SU-DHL-6 (cell line): ENCODE measurements around the gene TAS2R42.

Source experiments
- H2AFZ ChIP-seq: fragments of 200-600 bp; sonication (generic); 2 replicates; pipeline ENCODE4 v1.6.1; 2014; ENCODE audit warnings: low read depth, mild to moderate bottlenecking, moderate library complexity, mixed read lengths, antibody characterized with exemption, low read length; ENCODE audit not compliant: severe bottlenecking
- H3F3A ChIP-seq: fragments of 200-600 bp; shearing (Covaris generic); 2 replicates; pipeline ENCODE4 v1.6.0; 2016; ENCODE audit warnings: antibody characterized with exemption, mild to moderate bottlenecking; ENCODE audit not compliant: insufficient read depth
- H3K27ac ChIP-seq: fragments of 200-600 bp; sonication (generic); 2 replicates; pipeline ENCODE4 v1.5.1; 2016; ENCODE audit warnings: low read depth, mild to moderate bottlenecking, low read length, moderate library complexity, mixed read lengths
- H3K27me3 ChIP-seq: fragments of 200-600 bp; sonication (generic), shearing (Covaris generic); 2 replicates; pipeline ENCODE4 v1.6.0; 2014; ENCODE audit warnings: mild to moderate bottlenecking, low read length
- H3K36me3 ChIP-seq: fragments of 200-600 bp; sonication (generic); 2 replicates; pipeline ENCODE4 v1.6.1; 2014; ENCODE audit warnings: mild to moderate bottlenecking, low read length, mixed read lengths
- H3K4me2 ChIP-seq: fragments of 300-600, 200-600 bp; shearing (Covaris generic), sonication (generic); 2 replicates; pipeline ENCODE4 v1.6.0; 2014; ENCODE audit warnings: low read length, low read depth, mild to moderate bottlenecking; ENCODE audit not compliant: poor library complexity, severe bottlenecking
- H3K4me3 ChIP-seq: fragments of 200-600 bp; sonication (generic); 2 replicates; pipeline ENCODE4 v1.5.1; 2014; ENCODE audit warnings: antibody characterized with exemption, low read length, mild to moderate bottlenecking, mixed read lengths; ENCODE audit not compliant: insufficient read depth, poor library complexity, severe bottlenecking
- H3K79me2 ChIP-seq: fragments of 200-600 bp; sonication (generic); 2 replicates; pipeline ENCODE4 v1.6.1; 2014; ENCODE audit warnings: mild to moderate bottlenecking, low read length, moderate library complexity; ENCODE audit not compliant: insufficient read depth
- H3K9ac ChIP-seq: fragments of 200-600 bp; sonication (generic); 2 replicates; pipeline ENCODE4 v1.7.0; 2014; ENCODE audit warnings: mild to moderate bottlenecking, low read length
- H3K9me2 ChIP-seq: fragments of 200-600 bp; sonication (generic); replicated peaks from 2 replicates; pipeline ENCODE4 v1.6.1; 2014; ENCODE audit warnings: low read length; ENCODE audit not compliant: insufficient read depth
- H3K9me3 ChIP-seq: fragments of 200-600 bp; sonication (generic); 2 replicates; pipeline ENCODE4 v1.6.1; 2014; ENCODE audit warnings: low read length, mixed read lengths; ENCODE audit not compliant: insufficient read depth
- H4K20me1 ChIP-seq: fragments of 200-600 bp; sonication (generic); 2 replicates; pipeline ENCODE4 v1.6.1; 2014; ENCODE audit warnings: low read depth, mild to moderate bottlenecking, antibody characterized with exemption, low read length, moderate library complexity, mixed read lengths
- CTCF ChIP-seq: fragments of 200-600 bp; sonication (generic); IDR thresholded peaks from one replicate; pipeline ENCODE4 v1.5.1; 2017; ENCODE audit warnings: antibody characterized with exemption, mild to moderate bottlenecking, low read length, moderate library complexity; ENCODE audit not compliant: insufficient read depth, poor library complexity, severe bottlenecking
- EZH2phosphoT487 ChIP-seq: fragments of 200-600 bp; sonication (generic), shearing (Covaris generic); conservative IDR thresholded peaks from 2 replicates; pipeline ENCODE4 v1.6.1; 2018; ENCODE audit warnings: mild to moderate bottlenecking, antibody characterized with exemption, low read length, moderate library complexity, mixed read lengths

Gene TAS2R42

GRCh38 chr12:11186837-11187236 lies at the start of gene TAS2R42:
TSS of gene TAS2R42 (minus strand) at chr12:11186937. CDS start at chr12:11186937, 0 bp downstream.
- H4K20me1 ChIP-seq: no peaks in the 10 kb centered on the region
- H3K4me3 ChIP-seq: no peak within 1 kb of the TSS
- H3K27ac ChIP-seq: no peak within 1 kb of the TSS
- H3K27me3 ChIP-seq: no peaks in the 10 kb centered on the region
- TF ChIP-seq CTCF (no peak), EZH2phosphoT487 (no peak)
- H3K9me3 ChIP-seq: no peaks in the 10 kb centered on the region
- no peak within 1 kb of the TSS for H2AFZ ChIP-seq
- no peaks in the 10 kb centered on the region for H3F3A ChIP-seq
- H3K9me2 ChIP-seq: no peaks in the 10 kb centered on the region
- no peaks in the 10 kb centered on the region for H3K79me2 ChIP-seq
- no peak within 1 kb of the TSS for H3K4me2 ChIP-seq
- H3K9ac ChIP-seq: no peak within 1 kb of the TSS
- no peaks in the 10 kb centered on the region for H3K36me3 ChIP-seq

- H3K4me3 ChIP-seq: no peak overlapping the region
- TF ChIP-seq EZH2phosphoT487: no peak
- no peak for TF ChIP-seq CTCF
- H3K36me3 ChIP-seq: no peaks in the 10 kb centered on the region
- H3K9me3 ChIP-seq: no peaks in the 10 kb centered on the region
- no peak overlapping the region for H3K27ac ChIP-seq
- H3K9me2 ChIP-seq: no peaks in the 10 kb centered on the region
- H3K79me2 ChIP-seq: no peaks in the 10 kb centered on the region
- no peaks in the 10 kb centered on the region for H3K27me3 ChIP-seq
- H3F3A ChIP-seq: no peaks in the 10 kb centered on the region
- no peak overlapping the region for H3K4me2 ChIP-seq
- H4K20me1 ChIP-seq: no peaks in the 10 kb centered on the region
- H3K9ac ChIP-seq: no peak overlapping the region
- H2AFZ ChIP-seq: no peak overlapping the region
Measured at GRCh38 chr12:11233532-11233931, 46.8 kb upstream of the TAS2R42 start.

GRCh38 chr12:11228296-11228879 lies 41.7 kb upstream of the TAS2R42 start:
- no peak overlapping the region for H3K4me3 ChIP-seq
- no peak overlapping the region for H3K4me2 ChIP-seq
- no peaks in the 10 kb centered on the region for H3K9me3 ChIP-seq
- no peaks in the 10 kb centered on the region for H3K36me3 ChIP-seq
- no peaks in the 10 kb centered on the region for H3K9me2 ChIP-seq
- no peaks in the 10 kb centered on the region for H3F3A ChIP-seq
- no peaks in the 10 kb centered on the region for H4K20me1 ChIP-seq
- no peaks in the 10 kb centered on the region for H3K27me3 ChIP-seq
- H3K9ac ChIP-seq: no peak overlapping the region
- no peak for TF ChIP-seq EZH2phosphoT487
- peak; percentile 25 for TF ChIP-seq CTCF
- no peak overlapping the region for H2AFZ ChIP-seq
- H3K79me2 ChIP-seq: no peaks in the 10 kb centered on the region
- no peak overlapping the region for H3K27ac ChIP-seq
